Sigmoid colon (tissue), 4 donors: ENCODE measurements around the gene PTCD1.

Experiments used
- EP300 ChIP-seq, 4 donors: sonication (generic); formaldehyde crosslinking; IDR thresholded peaks; one replicate each; pipeline ENCODE4 v1.6.1; 2017; ENCODE audit warnings: antibody characterized with exemption in 4 of 4
- POLR2A ChIP-seq, 2 donors: fragments of 450-650 bp; IDR thresholded peaks; one replicate each; pipeline ENCODE4 v1.6.1; 2016; ENCODE audit warnings: antibody characterized with exemption in 2 of 2, mild to moderate bottlenecking in 2 of 2, moderate library complexity in 2 of 2
- POLR2AphosphoS5 ChIP-seq, 4 donors: sonication (generic); formaldehyde crosslinking; IDR thresholded peaks; one replicate each; pipeline ENCODE4 v1.6.1; 2017; ENCODE audit warnings: antibody characterized with exemption in 4 of 4
- TF ChIP-seq, protein P1 (sequence below), 4 experiments: fragments of 450-650 bp in 3 of 4; fragments of 200-600 bp in 1 of 4; IDR thresholded peaks; one replicate each; pipeline ENCODE4 v1.5.1; 2016 to 2019; ENCODE audit warnings: antibody characterized with exemption in 4 of 4, mild to moderate bottlenecking in 3 of 4, moderate library complexity in 2 of 4

DNA sequence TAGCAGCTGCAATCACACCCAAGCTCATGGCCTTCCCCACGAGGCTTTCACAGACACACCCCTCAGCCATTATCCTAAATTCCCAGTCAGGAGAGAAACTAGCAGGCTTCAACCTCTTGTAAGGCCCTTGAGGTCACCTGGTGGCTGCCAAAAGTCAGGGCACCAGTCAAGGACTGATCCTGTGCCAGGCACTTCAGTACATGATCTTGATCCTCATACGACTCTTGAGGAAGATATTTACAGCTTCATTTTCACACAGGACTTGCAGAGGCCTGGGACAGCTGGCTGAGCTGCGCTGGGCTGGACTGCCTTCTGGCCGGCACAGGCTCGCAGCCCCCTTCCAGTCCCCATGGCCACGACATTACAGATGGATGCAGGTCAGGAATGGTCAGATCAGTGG lies 39.0 kb downstream of the PTCD1 start:
- TF ChIP-seq, protein P1, sequence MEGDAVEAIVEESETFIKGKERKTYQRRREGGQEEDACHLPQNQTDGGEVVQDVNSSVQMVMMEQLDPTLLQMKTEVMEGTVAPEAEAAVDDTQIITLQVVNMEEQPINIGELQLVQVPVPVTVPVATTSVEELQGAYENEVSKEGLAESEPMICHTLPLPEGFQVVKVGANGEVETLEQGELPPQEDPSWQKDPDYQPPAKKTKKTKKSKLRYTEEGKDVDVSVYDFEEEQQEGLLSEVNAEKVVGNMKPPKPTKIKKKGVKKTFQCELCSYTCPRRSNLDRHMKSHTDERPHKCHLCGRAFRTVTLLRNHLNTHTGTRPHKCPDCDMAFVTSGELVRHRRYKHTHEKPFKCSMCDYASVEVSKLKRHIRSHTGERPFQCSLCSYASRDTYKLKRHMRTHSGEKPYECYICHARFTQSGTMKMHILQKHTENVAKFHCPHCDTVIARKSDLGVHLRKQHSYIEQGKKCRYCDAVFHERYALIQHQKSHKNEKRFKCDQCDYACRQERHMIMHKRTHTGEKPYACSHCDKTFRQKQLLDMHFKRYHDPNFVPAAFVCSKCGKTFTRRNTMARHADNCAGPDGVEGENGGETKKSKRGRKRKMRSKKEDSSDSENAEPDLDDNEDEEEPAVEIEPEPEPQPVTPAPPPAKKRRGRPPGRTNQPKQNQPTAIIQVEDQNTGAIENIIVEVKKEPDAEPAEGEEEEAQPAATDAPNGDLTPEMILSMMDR (IDR thresholded peaks at IDR 0.05), result no peak
- TF ChIP-seq POLR2A (IDR thresholded peaks at IDR 0.05) (no peak), POLR2AphosphoS5 (IDR thresholded peaks at IDR 0.05) (no peak), EP300 (IDR thresholded peaks at IDR 0.05) (no peak)
